Neural crest cell (in vitro differentiated cells): ENCODE measurements around the gene SLC25A21. TPM values are rescaled to one million over a fixed set of nuclear protein-coding genes. Genes with fewer than 3 reads are reported as not detected.

Experiments
- DNase-seq: peaks from one replicate; pipeline ENCODE4 v3.0.0; 2021; ENCODE audit warnings: low read depth, mixed read lengths, low spot score
- H3K27ac Mint-ChIP-seq: one replicate; pipeline ENCODE4 v1.8.0; 2021; ENCODE audit warnings: mild to moderate bottlenecking, mixed read lengths; ENCODE audit not compliant: unreplicated experiment
- H3K27me3 Mint-ChIP-seq: 2 replicates; pipeline ENCODE4 v1.8.0; 2021; ENCODE audit warnings: low read depth, mild to moderate bottlenecking, mixed read lengths
- H3K36me3 Mint-ChIP-seq: 2 replicates; pipeline ENCODE4 v1.8.0; 2021; ENCODE audit warnings: low read depth, mild to moderate bottlenecking, mixed read lengths
- H3K4me1 Mint-ChIP-seq: 2 replicates; pipeline ENCODE4 v1.8.0; 2021; ENCODE audit warnings: mixed read lengths
- H3K4me3 Mint-ChIP-seq: one replicate; pipeline ENCODE4 v1.8.0; 2021; ENCODE audit warnings: mild to moderate bottlenecking, mixed read lengths
- H3K9me3 Mint-ChIP-seq: 2 replicates; pipeline ENCODE4 v1.8.0; 2021; ENCODE audit warnings: mixed read lengths
- total RNA-seq: library from RNA; stranded (reverse); gene quantifications from 2 replicates; pipeline ENCODE4 v1.2.1, GENCODE V29; 2021
- TF ChIP-seq, protein P1 (sequence below): fragments of 200-600 bp; sonication (generic); conservative IDR thresholded peaks from 2 replicates; pipeline ENCODE4 v1.5.0; 2021; ENCODE audit warnings: antibody characterized with exemption, mild to moderate bottlenecking

SLC25A21 gene
- total RNA-seq, 1 donor from 2014 or later = 2.2 TPM

DNA sequence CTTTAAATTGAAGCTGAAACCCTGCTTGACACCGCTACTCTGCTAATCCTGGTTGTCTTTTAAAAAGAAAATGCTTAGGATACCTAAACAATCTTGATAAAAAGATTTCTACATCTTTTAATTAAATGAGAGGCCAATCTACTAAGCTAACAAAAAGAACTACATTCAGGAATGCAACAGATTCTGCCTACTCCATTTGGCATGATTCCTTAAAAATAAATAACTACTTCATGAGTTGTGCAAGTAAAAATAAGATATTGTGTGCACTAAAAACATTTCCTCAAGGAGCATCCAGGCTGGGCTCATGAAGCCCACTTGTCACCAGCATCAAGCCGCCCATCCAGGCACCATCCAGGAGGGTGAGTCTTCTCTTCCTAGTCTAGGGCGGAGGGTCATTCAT, 313.3 kb downstream of the SLC25A21 start:
- DNase-seq = no peak
- TF ChIP-seq, protein P1, sequence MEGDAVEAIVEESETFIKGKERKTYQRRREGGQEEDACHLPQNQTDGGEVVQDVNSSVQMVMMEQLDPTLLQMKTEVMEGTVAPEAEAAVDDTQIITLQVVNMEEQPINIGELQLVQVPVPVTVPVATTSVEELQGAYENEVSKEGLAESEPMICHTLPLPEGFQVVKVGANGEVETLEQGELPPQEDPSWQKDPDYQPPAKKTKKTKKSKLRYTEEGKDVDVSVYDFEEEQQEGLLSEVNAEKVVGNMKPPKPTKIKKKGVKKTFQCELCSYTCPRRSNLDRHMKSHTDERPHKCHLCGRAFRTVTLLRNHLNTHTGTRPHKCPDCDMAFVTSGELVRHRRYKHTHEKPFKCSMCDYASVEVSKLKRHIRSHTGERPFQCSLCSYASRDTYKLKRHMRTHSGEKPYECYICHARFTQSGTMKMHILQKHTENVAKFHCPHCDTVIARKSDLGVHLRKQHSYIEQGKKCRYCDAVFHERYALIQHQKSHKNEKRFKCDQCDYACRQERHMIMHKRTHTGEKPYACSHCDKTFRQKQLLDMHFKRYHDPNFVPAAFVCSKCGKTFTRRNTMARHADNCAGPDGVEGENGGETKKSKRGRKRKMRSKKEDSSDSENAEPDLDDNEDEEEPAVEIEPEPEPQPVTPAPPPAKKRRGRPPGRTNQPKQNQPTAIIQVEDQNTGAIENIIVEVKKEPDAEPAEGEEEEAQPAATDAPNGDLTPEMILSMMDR = no peak
- Mint-ChIP-seq H3K27me3 (no peaks in the 10 kb centered on the region), H3K4me1 (peaks cover 5% of the 10 kb centered on the region), H3K36me3 (no peaks in the 10 kb centered on the region), H3K4me3 (no peak overlapping the region), H3K27ac (no peak overlapping the region), H3K9me3 (peaks cover 2% of the 10 kb centered on the region)

DNA sequence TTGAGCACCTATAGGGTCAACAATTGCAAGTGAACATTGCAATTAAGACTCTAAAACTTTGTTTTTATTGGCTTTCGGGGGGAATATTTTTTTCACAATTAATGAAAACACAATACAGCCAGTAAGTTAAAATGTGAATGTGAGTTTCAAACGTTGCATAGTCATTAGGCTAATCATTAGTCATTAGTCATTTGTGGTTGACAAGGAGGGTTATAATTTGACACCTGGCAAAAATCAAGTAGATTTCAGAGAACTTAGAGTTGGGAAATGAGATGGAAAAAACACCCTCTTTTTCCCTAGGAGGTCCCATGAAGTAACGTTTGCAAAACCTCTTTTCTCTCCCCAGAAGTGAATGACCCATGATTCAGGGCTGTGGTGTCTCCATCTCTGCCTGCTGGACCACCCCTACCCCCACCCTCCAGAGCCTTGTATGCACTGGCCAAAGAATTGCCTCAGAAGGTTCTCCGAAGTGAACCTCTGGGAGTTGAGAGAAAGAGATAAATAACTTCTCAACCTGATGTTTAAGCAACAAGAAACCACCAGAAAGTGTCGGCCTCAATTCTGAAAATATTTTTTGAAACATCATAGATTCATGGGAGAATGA, 314.5 kb downstream of the SLC25A21 start:
- DNase-seq = no peak
- H3K27ac Mint-ChIP-seq = no peak overlapping the region
- no peaks in the 10 kb centered on the region for H3K36me3 Mint-ChIP-seq
- H3K9me3 Mint-ChIP-seq = peaks cover 2% of the 10 kb centered on the region
- H3K4me1 Mint-ChIP-seq = peaks cover 5% of the 10 kb centered on the region
- H3K4me3 Mint-ChIP-seq = no peak overlapping the region
- TF ChIP-seq, protein P1 = no peak
- no peaks in the 10 kb centered on the region for H3K27me3 Mint-ChIP-seq

DNA sequence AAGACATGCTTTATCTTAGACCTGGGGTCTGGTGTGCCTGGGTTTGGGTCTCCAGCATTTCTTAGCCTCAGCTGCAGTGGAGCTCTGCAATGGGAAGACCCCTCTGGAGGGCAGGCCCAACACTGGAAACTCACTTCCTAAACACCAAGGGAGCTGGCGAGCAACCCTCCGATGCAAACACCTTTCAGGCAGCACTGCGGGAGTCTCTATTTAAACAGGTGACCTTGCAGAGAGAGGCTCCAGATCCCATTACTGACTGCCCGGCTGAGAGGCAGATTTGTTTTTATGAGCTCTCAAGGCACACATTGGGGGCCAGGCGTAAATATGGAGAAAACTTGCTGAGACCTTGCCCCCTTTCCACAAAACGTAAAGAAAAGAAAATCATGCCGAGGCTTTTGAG, 315.3 kb downstream of the SLC25A21 start:
- no peaks in the 10 kb centered on the region for H3K36me3 Mint-ChIP-seq
- H3K4me3 Mint-ChIP-seq = no peak overlapping the region
- DNase-seq = no peak
- H3K4me1 Mint-ChIP-seq = peaks cover 5% of the 10 kb centered on the region
- H3K27me3 Mint-ChIP-seq = no peaks in the 10 kb centered on the region
- TF ChIP-seq, protein P1 = no peak
- no peak overlapping the region for H3K27ac Mint-ChIP-seq
- peaks cover 2% of the 10 kb centered on the region for H3K9me3 Mint-ChIP-seq

DNA sequence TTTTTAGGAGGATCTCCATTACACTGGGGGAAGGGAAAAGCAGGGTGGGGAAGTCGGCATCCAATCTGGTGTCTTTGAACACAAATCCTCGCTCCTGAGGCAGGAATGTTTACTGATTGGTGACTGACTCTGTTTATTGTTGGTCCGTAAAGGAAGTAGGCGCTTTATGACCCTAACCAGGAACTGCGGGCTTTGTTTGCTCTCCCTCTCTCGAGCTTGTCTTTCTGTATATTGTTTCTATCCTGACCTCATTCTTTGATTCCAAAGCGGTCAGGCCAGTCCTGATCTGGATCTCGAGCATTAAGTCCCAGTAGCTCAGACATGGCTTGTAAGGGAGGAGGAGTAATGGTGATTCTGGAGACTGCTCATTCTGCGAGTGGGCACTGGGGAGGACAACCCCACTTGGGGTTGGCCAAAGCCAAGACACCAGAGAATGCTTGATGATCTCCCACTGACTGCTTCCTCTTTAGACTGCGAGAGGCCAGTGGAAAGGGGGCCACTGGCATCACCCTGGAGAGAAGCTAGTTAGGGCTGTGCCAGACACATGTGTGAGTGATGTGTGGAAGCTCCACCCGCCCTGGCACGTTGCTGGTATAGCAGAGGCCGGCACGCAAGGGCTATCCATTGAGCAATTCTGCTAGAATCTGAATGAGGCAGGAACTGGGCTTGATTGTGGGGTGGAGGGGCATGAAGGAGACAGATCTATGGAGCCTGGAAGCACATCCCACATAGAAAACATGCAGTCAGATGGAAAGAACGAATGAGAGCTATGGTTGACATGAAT, 316.1 kb downstream of the SLC25A21 start:
- H3K27ac Mint-ChIP-seq = no peak overlapping the region
- H3K9me3 Mint-ChIP-seq = peaks cover 2% of the 10 kb centered on the region
- no peaks in the 10 kb centered on the region for H3K36me3 Mint-ChIP-seq
- H3K4me3 Mint-ChIP-seq = no peak overlapping the region
- no peak for DNase-seq
- H3K27me3 Mint-ChIP-seq = no peaks in the 10 kb centered on the region
- H3K4me1 Mint-ChIP-seq = peaks cover 5% of the 10 kb centered on the region
- TF ChIP-seq, protein P1 = no peak

DNA sequence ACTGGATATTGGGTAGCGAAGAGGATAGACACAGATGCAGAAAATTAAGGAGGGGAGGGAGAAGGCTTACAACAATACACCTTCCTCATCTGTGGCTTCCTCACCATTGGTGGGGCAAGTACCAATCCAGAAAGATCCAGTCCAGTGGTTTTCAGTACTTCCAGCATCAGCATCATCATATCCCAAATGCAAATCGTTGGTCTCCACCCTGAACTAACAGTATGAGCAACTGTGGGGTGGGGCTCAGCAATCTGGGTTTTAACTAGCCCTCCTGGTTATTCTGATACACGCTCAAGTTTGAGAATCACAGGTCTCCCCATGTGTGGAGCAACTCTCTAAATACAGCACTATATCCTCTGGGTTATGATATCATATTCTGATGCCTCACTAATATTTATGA, 317.0 kb downstream of the SLC25A21 start:
- TF ChIP-seq, protein P1 = no peak
- Mint-ChIP-seq H3K27ac (no peak overlapping the region), H3K36me3 (no peaks in the 10 kb centered on the region), H3K4me1 (peaks cover 5% of the 10 kb centered on the region), H3K4me3 (no peak overlapping the region), H3K9me3 (peaks cover 2% of the 10 kb centered on the region), H3K27me3 (no peaks in the 10 kb centered on the region)
- DNase-seq = no peak
